Panc1 (cell line): ENCODE data around the gene UBE2QL1. TPM values are rescaled to one million over a fixed set of nuclear protein-coding genes. Genes with fewer than 3 reads are reported as not detected.

Experiments
- ATAC-seq: fragments of 200-7000 bp; cut with Tn5 transposase; 2 replicates; pipeline ENCODE4 v1.9.1; 2020; ENCODE audit warnings: mild to moderate bottlenecking, moderate library complexity
- BruUV-seq: library from RNA; stranded (reverse); fragments of 400-500 nt; replicated peaks from 2 replicates; lab custom pipeline; 2021; lab: Mats Ljungman, UMichigan
- CTCF ChIA-PET: fragments of 300-600 bp; sonication (Branson Sonifier 250); formaldehyde crosslinking; loops from one replicate; lab custom pipeline; 2022; ENCODE audit warnings: antibody characterized with exemption; lab: Charles Lee
- POLR2A ChIA-PET: fragments of 300-600 bp; sonication (Branson Sonifier 250); formaldehyde crosslinking; loops from one replicate; lab custom pipeline; 2022; ENCODE audit warnings: antibody characterized with exemption; lab: Charles Lee
- DNase-seq: peaks from one replicate; pipeline ENCODE4 v3.0.0-alpha.2; 2010; ENCODE audit warnings: low read depth, low spot score
- H3K27ac ChIP-seq: 2 replicates; pipeline ENCODE4 v1.5.1; 2011; ENCODE audit warnings: mild to moderate bottlenecking, low read length, inconsistent platforms
- H3K27me3 ChIP-seq: fragments of 200-500 bp; sonication (Bioruptor generic); 2 replicates; pipeline ENCODE4 v1.6.0; 2014; ENCODE audit warnings: low read length, inconsistent platforms; ENCODE audit not compliant: control insufficient read depth, insufficient read depth
- H3K36me3 ChIP-seq: fragments of 200-500 bp; sonication (Bioruptor generic); 2 replicates; pipeline ENCODE4 v1.5.1; 2014; ENCODE audit warnings: inconsistent platforms, mild to moderate bottlenecking, low read length, moderate library complexity; ENCODE audit not compliant: control insufficient read depth, insufficient read depth
- H3K4me1 ChIP-seq: 2 replicates; pipeline ENCODE4 v1.5.1; 2011; ENCODE audit warnings: inconsistent platforms, mild to moderate bottlenecking, low read length, moderate library complexity; ENCODE audit not compliant: control insufficient read depth, insufficient read depth
- H3K4me3 ChIP-seq, 2 experiments: 2 replicates each; pipeline ENCODE4 v1.5.1; 2011 to 2012; ENCODE audit warnings: low read depth in 2 of 2, low read length in 2 of 2, mild to moderate bottlenecking in 2 of 2, inconsistent platforms in 1 of 2, moderate library complexity in 1 of 2
- H3K9me3 ChIP-seq: fragments of 200-500 bp; sonication (Bioruptor generic); 2 replicates; pipeline ENCODE4 v1.5.1; 2014; ENCODE audit warnings: low read depth, mild to moderate bottlenecking, inconsistent platforms, low read length, moderate library complexity; ENCODE audit not compliant: control insufficient read depth, insufficient read depth
- POLR2AphosphoS5 ChIP-seq: IDR thresholded peaks from 2 replicates; pipeline ENCODE4 v1.6.1; 2012; ENCODE audit warnings: mild to moderate bottlenecking, low read depth, low read length, moderate library complexity
- SIN3A ChIP-seq: IDR thresholded peaks from 2 replicates; pipeline ENCODE4 v1.6.1; 2012; ENCODE audit warnings: low read depth, mild to moderate bottlenecking, low read length, moderate library complexity, borderline replicate concordance; ENCODE audit not compliant: insufficient read depth
- TCF7L2 ChIP-seq: IDR thresholded peaks from 2 replicates; pipeline ENCODE4 v1.6.1; 2011; ENCODE audit warnings: mild to moderate bottlenecking, low read depth, low read length, inconsistent platforms
- in situ Hi-C: cut with HindIII; loops from 2 replicates; pipeline ENCODE4 v1.10.0; 2016; ENCODE audit warnings: low sequenced_read_pairs, low pct_unique_long_range_greater_than_20kb
- intact Hi-C: fragments of 100-400 bp; cut with micrococcal nuclease; formaldehyde crosslinking; loops from one replicate; pipeline ENCODE4 v1.10.0; 2022; ENCODE audit not compliant: unreplicated experiment
- total RNA-seq: library from RNA; stranded (reverse); gene quantifications from one replicate; pipeline ENCODE4 v1.2.1, GENCODE V29; 2021; ENCODE audit not compliant: unreplicated experiment
- TF ChIP-seq, protein P1 (sequence below), 2 experiments: IDR thresholded peaks; 2 replicates each; pipeline ENCODE4 v1.6.1; 2011 to 2012; ENCODE audit warnings: low read depth in 2 of 2, control low read depth in 1 of 2, low read length in 1 of 2, mild to moderate bottlenecking in 1 of 2, moderate library complexity in 1 of 2; ENCODE audit not compliant: insufficient read depth in 1 of 2
- TF ChIP-seq, protein P2 (sequence below): fragments of 450-650 bp; IDR thresholded peaks from 2 replicates; pipeline ENCODE4 v1.5.1; 2017; ENCODE audit warnings: mild to moderate bottlenecking

Gene UBE2QL1
- total RNA-seq, 1 experiment from 2014 or later, result not detected

DNA sequence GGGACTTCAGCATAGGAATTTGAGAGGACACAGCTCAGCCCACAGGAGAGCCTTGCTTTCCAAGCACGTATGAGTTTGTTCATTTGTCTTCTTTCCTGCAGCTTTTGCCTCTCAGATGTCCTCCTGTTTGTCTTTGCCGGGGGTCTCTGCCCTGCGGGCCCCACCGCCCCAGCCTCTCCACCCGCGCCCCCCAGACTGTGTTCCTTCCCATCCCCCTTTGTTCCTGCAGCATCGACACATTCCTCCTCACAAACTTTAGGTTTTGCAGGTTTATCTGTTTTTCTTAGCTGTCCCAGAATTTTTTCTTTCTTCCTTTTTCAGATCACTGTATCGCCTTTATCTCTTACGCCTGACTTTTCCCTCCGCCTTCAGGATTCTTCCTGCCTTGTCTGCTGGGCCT lies 18.9 kb downstream of the UBE2QL1 start:
- CTCF ChIA-PET, result no interaction called here
- no peak for ATAC-seq
- in situ Hi-C loops, result no loop called here

DNA sequence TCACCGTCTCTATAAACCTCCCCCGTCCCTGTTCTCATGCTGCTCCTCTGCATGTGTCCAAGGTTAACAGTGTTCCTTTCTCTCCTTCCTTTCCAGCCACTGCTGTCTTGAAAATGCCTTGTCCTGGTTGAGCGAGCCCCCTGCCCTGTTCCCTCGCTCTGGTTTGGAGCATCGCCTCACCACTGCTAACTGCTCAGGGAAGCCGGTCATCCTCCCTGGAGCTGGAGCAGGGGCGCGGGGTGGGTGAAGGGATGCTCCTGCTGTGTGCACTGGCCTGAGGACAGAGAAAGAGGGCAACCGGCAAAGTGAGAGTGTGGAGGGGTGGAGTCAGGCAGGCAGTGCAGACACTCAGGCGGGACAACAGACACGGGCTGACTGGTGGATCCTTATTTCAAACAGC lies 19.4 kb downstream of the UBE2QL1 start:
- ChIA-PET CTCF (no interaction called here), POLR2A (interaction anchor here (0.6 kb wide), 1 partner anchor 19 kb away, joined by 3 read pairs; no protein-coding TSS in a partner anchor)
- Histone ChIP-seq H3K9me3 (no peaks in the 10 kb centered on the region), H3K4me1 (no peaks in the 10 kb centered on the region), H3K4me3 (no peak overlapping the region), H3K27ac (no peak overlapping the region), H3K36me3 (no peaks in the 10 kb centered on the region), H3K27me3 (no peaks in the 10 kb centered on the region)
- in situ Hi-C loops, result no loop called here
- intact Hi-C loops, result no loop called here
- TF ChIP-seq, protein P1, sequence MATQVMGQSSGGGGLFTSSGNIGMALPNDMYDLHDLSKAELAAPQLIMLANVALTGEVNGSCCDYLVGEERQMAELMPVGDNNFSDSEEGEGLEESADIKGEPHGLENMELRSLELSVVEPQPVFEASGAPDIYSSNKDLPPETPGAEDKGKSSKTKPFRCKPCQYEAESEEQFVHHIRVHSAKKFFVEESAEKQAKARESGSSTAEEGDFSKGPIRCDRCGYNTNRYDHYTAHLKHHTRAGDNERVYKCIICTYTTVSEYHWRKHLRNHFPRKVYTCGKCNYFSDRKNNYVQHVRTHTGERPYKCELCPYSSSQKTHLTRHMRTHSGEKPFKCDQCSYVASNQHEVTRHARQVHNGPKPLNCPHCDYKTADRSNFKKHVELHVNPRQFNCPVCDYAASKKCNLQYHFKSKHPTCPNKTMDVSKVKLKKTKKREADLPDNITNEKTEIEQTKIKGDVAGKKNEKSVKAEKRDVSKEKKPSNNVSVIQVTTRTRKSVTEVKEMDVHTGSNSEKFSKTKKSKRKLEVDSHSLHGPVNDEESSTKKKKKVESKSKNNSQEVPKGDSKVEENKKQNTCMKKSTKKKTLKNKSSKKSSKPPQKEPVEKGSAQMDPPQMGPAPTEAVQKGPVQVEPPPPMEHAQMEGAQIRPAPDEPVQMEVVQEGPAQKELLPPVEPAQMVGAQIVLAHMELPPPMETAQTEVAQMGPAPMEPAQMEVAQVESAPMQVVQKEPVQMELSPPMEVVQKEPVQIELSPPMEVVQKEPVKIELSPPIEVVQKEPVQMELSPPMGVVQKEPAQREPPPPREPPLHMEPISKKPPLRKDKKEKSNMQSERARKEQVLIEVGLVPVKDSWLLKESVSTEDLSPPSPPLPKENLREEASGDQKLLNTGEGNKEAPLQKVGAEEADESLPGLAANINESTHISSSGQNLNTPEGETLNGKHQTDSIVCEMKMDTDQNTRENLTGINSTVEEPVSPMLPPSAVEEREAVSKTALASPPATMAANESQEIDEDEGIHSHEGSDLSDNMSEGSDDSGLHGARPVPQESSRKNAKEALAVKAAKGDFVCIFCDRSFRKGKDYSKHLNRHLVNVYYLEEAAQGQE (IDR thresholded peaks at IDR 0.05; ENCODE audit: insufficient read depth in 1 of 2, low read depth in 2 of 2, low read length in 1 of 2), result no peak
- TF ChIP-seq, protein P2, sequence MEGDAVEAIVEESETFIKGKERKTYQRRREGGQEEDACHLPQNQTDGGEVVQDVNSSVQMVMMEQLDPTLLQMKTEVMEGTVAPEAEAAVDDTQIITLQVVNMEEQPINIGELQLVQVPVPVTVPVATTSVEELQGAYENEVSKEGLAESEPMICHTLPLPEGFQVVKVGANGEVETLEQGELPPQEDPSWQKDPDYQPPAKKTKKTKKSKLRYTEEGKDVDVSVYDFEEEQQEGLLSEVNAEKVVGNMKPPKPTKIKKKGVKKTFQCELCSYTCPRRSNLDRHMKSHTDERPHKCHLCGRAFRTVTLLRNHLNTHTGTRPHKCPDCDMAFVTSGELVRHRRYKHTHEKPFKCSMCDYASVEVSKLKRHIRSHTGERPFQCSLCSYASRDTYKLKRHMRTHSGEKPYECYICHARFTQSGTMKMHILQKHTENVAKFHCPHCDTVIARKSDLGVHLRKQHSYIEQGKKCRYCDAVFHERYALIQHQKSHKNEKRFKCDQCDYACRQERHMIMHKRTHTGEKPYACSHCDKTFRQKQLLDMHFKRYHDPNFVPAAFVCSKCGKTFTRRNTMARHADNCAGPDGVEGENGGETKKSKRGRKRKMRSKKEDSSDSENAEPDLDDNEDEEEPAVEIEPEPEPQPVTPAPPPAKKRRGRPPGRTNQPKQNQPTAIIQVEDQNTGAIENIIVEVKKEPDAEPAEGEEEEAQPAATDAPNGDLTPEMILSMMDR, result no peak
- TF ChIP-seq SIN3A (no peak), TCF7L2 (no peak), POLR2AphosphoS5 (no peak)
- no TSS peak for BruUV-seq
- DNase-seq (no peak), ATAC-seq (no peak)

More for the DNA sequence above, 18.9 kb downstream of the UBE2QL1 start:
- intact Hi-C loops, result no loop called here
- no peak for DNase-seq
- no peaks in the 10 kb centered on the region for H3K36me3 ChIP-seq
- H3K27ac ChIP-seq, result no peak overlapping the region
- POLR2A ChIA-PET, result interaction anchor here (0.6 kb wide), 1 partner anchor 18 kb away, joined by 3 read pairs; no protein-coding TSS in a partner anchor
- BruUV-seq, result no TSS peak
- no peak overlapping the region for H3K4me3 ChIP-seq
- H3K9me3 ChIP-seq, result no peaks in the 10 kb centered on the region
- H3K4me1 ChIP-seq, result no peaks in the 10 kb centered on the region
- TF ChIP-seq, protein P1 (IDR thresholded peaks at IDR 0.05; ENCODE audit: insufficient read depth in 1 of 2, low read depth in 2 of 2, low read length in 1 of 2), result no peak
- TF ChIP-seq, protein P2, result no peak
- TF ChIP-seq POLR2AphosphoS5 (no peak), TCF7L2 (no peak), SIN3A (no peak)
- H3K27me3 ChIP-seq, result no peaks in the 10 kb centered on the region; the same call in 1 of the 2 replicates
